Uterus (tissue), 2 donors: ENCODE data around the gene VAPA.

Experiments used
- CTCF ChIP-seq, 4 experiments: fragments of 200-600 bp in 2 of 4; fragments of 450-650 bp in 2 of 4; sonication (generic) in 2 of 4; IDR thresholded peaks; one replicate each; pipeline ENCODE4 v1.5.1; 2016 to 2019; ENCODE audit warnings: antibody characterized with exemption in 4 of 4, mild to moderate bottlenecking in 2 of 4, moderate library complexity in 1 of 4
- POLR2A ChIP-seq, 2 donors: fragments of 450-650 bp; IDR thresholded peaks; one replicate each; pipeline ENCODE4 v1.6.1; 2016; ENCODE audit warnings: antibody characterized with exemption in 2 of 2, mild to moderate bottlenecking in 1 of 2, moderate library complexity in 1 of 2

GRCh38 chr18:9984080-9984479, 70.3 kb downstream of the VAPA start:
- TF ChIP-seq CTCF (IDR thresholded peaks at IDR 0.05) (no peak), POLR2A (IDR thresholded peaks at IDR 0.05) (no peak)
